ENCODE measurements around the gene APBA1.

The APBA1 gene

DNA sequence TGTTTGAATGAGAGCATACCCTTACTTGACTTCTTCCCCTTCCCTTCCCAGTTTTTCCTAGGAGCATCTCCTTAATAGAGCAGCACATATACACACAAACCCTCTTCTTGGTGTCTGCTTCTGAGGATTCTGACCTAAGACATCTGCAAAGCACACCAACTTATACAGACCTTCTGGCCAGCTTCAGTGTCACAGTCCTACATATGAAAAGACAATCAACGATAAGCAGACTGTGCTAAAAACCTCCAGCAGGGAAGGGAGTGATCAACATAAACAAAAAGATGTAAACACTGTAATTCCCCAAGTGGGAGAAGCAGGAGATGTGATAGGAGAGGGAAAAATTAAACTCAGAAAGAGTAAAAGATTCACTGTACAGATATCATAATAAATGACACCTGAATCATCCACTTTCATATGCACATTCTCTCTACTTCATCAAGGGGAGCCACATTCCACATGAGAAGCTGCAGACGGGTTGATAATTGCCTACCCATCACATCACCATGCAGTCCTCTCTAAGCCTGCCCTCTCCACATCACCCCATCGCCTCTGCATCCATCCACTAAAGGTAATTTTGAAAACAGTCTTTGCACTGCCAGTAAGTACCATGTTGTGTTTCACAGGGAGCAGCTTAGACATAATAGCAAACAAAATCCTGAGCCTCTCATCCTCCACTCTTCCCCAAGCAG lies 13.0 kb downstream of the APBA1 start:
- TF ChIP-seq, protein P1, sequence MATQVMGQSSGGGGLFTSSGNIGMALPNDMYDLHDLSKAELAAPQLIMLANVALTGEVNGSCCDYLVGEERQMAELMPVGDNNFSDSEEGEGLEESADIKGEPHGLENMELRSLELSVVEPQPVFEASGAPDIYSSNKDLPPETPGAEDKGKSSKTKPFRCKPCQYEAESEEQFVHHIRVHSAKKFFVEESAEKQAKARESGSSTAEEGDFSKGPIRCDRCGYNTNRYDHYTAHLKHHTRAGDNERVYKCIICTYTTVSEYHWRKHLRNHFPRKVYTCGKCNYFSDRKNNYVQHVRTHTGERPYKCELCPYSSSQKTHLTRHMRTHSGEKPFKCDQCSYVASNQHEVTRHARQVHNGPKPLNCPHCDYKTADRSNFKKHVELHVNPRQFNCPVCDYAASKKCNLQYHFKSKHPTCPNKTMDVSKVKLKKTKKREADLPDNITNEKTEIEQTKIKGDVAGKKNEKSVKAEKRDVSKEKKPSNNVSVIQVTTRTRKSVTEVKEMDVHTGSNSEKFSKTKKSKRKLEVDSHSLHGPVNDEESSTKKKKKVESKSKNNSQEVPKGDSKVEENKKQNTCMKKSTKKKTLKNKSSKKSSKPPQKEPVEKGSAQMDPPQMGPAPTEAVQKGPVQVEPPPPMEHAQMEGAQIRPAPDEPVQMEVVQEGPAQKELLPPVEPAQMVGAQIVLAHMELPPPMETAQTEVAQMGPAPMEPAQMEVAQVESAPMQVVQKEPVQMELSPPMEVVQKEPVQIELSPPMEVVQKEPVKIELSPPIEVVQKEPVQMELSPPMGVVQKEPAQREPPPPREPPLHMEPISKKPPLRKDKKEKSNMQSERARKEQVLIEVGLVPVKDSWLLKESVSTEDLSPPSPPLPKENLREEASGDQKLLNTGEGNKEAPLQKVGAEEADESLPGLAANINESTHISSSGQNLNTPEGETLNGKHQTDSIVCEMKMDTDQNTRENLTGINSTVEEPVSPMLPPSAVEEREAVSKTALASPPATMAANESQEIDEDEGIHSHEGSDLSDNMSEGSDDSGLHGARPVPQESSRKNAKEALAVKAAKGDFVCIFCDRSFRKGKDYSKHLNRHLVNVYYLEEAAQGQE (IDR thresholded peaks at IDR 0.05; ENCODE audit: insufficient read depth in 1 of 2, low read depth in 2 of 2, low read length in 2 of 2): no peak
- TF ChIP-seq POLR2AphosphoS5 (IDR thresholded peaks at IDR 0.05; ENCODE audit: low read depth, low read length) (no peak), TAF1 (IDR thresholded peaks at IDR 0.05; ENCODE audit: borderline replicate concordance, insufficient read depth, low read length) (no peak), FOXP2 (optimal IDR thresholded peaks at IDR 0.05; ENCODE audit: borderline replicate concordance, extremely low read depth, extremely low read length, insufficient read depth) (no peak)

DNA sequence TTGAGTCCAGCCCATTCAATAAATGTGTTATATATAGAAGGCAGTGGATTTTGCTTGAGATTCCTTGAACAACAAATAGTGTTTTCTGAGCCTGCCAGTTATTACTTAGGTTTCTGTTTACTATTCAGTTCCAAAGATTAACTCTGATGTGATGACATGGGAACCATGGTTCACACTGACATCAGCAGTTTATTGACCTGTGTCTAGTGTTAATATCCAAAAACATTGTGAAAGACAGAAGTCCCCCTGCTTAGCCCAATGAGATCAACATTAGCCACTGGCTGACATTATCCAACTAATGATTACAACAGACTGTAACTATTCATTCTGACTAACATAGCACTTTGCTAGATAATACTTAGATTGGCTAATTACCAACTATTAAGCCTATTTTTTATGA lies 14.9 kb downstream of the APBA1 start:
- TF ChIP-seq, protein P1 (IDR thresholded peaks at IDR 0.05; ENCODE audit: insufficient read depth in 1 of 2, low read depth in 2 of 2, low read length in 2 of 2): no peak
- TF ChIP-seq SIN3A (IDR thresholded peaks at IDR 0.05; ENCODE audit: borderline replicate concordance, insufficient read depth, low read length): no peak
- no peak for TF ChIP-seq TAF1 (IDR thresholded peaks at IDR 0.05; ENCODE audit: borderline replicate concordance, insufficient read depth, low read length)
- TF ChIP-seq POLR2AphosphoS5 (IDR thresholded peaks at IDR 0.05; ENCODE audit: low read depth, low read length): no peak
- no peak for TF ChIP-seq FOXP2 (optimal IDR thresholded peaks at IDR 0.05; ENCODE audit: borderline replicate concordance, extremely low read depth, extremely low read length, insufficient read depth)

DNA sequence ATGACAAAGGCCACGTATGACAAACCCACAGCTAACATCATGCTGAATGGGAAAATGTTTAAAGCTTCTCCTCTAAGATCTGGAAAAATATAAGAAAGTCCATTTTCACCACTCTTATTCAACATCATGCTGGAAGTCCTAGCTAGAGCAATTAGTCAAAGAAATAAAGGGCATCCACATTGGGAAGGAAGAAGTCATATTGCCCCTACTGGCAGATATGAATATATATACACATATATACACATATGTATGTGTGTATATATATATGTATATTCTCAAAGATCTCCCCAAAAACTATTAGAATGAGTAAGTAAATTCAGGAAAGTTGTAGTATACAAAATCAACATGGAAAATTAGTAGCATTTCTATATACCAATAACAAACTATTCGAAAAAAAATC lies 17.1 kb downstream of the APBA1 start:
- TF ChIP-seq FOXP2 (optimal IDR thresholded peaks at IDR 0.05; ENCODE audit: borderline replicate concordance, extremely low read depth, extremely low read length, insufficient read depth): no peak
- no peak for TF ChIP-seq SIN3A (IDR thresholded peaks at IDR 0.05; ENCODE audit: borderline replicate concordance, insufficient read depth, low read length)
- TF ChIP-seq POLR2AphosphoS5 (IDR thresholded peaks at IDR 0.05; ENCODE audit: low read depth, low read length): no peak
- TF ChIP-seq, protein P1 (IDR thresholded peaks at IDR 0.05; ENCODE audit: insufficient read depth in 1 of 2, low read depth in 2 of 2, low read length in 2 of 2): no peak
- TF ChIP-seq TAF1 (IDR thresholded peaks at IDR 0.05; ENCODE audit: borderline replicate concordance, insufficient read depth, low read length): no peak

DNA sequence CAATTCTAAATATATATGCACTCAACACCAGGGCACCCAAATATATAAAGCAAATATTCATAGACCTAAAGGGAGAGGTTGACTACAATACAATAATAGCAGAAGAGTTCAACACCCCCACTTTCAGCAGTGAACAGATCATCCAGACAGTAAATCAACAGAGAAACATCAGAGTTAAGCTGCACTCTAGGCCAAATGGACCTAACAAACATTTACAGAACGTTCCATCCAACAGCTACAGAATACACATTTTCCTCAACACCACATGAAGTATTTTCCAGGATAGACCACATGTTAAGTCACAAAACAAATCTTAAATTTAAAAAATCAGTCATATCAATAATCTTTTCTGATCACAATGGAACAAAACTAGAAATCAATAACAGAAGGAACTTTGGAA lies 18.9 kb downstream of the APBA1 start:
- TF ChIP-seq SIN3A (IDR thresholded peaks at IDR 0.05; ENCODE audit: borderline replicate concordance, insufficient read depth, low read length) (no peak), TAF1 (IDR thresholded peaks at IDR 0.05; ENCODE audit: borderline replicate concordance, insufficient read depth, low read length) (no peak), FOXP2 (optimal IDR thresholded peaks at IDR 0.05; ENCODE audit: borderline replicate concordance, extremely low read depth, extremely low read length, insufficient read depth) (no peak), POLR2AphosphoS5 (IDR thresholded peaks at IDR 0.05; ENCODE audit: low read depth, low read length) (no peak)
- TF ChIP-seq, protein P1 (IDR thresholded peaks at IDR 0.05; ENCODE audit: insufficient read depth in 1 of 2, low read depth in 2 of 2, low read length in 2 of 2): no peak

Data from PFSK-1 (cell line).